H1 (cell line): ENCODE data around the gene PRRC2A. TPM values are rescaled to one million over a fixed set of nuclear protein-coding genes. Genes with fewer than 3 reads are reported as not detected.

Source experiments
- CHD1 ChIP-seq: IDR thresholded peaks from 2 replicates; pipeline ENCODE4 v1.6.1; 2012; ENCODE audit warnings: low read depth, low read length, improper control_type of control experiment
- CHD2 ChIP-seq: IDR thresholded peaks from 2 replicates; pipeline ENCODE4 v1.6.1; 2012; ENCODE audit warnings: low read length, improper control_type of control experiment
- polyA plus RNA-seq, 7 experiments: library from polyadenylated mRNA; depleted of rRNA in 3 of 7; stranded (reverse) in 5 of 7; unstranded in 2 of 7; fragments of >200 nt in 5 of 7; fragments of 200-250 nt in 2 of 7; gene quantifications; 1 replicate in 5 of 7; 2 replicates in 1 of 7; 4 replicates in 1 of 7; pipeline versions ENCODE4 v1.2.1 to v1.2.3, GENCODE V29; 2011 to 2013; ENCODE audit warnings: missing spikeins in 2 of 7, mixed read lengths in 2 of 7
- total RNA-seq: library from RNA; stranded (reverse); fragmentation: NEBNext Ultra II Directional; extraction: Animal tissue kit (Norgen Biotek cat#: 25700); gene quantifications from 2 replicates; pipeline ENCODE4 v1.2.1, GENCODE V29; 2021

The PRRC2A gene
- total and polyA plus RNA-seq, 2 of the 8 experiments (the other 6 are each of a cell fraction or from before 2014, with no cell fraction given) = 118 to 300 TPM

- TF ChIP-seq CHD2 (no peak), CHD1 (no peak)
Observed at GRCh38 chr6:31669676-31670075, 49.2 kb downstream of the PRRC2A start, which contains the start of gene LY6G5B (continued).
